Measurements from ENCODE around the gene CPTP. TPM values are rescaled to one million over a fixed set of nuclear protein-coding genes. Genes with fewer than 3 reads are reported as not detected.
"Not testable (repeated sequence)": the region's sequence is repeated elsewhere in the genome, so short reads cannot be mapped to it uniquely, and the experiment has no call there.

The CPTP gene
- total RNA-seq, 1 experiment from 2014 or later, result 16.8 TPM

DNA sequence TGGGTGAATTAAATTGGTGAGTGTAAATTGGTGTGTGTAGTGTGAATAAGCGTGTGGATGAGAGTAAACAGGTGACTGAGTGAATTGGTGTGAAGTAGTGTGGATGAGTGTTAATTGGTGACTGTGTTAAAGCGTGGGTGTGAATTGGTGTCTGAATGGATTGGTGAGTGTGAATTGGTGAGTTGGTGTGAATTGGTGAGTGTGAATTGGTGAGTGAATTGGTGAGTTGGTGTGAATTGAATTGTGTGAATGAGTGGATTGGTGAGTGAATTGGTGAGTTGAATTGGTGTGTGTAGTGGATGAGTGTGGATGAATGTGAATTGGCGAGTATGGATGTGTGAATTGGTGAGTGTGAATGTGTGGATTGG is 42.1 kb downstream of the CPTP start:
- no peaks in the 10 kb centered on the region for H3K9me3 ChIP-seq
- H3K36me3 ChIP-seq (ENCODE audit: control insufficient read depth, insufficient read depth, low read length), result no peaks in the 10 kb centered on the region
- no peak overlapping the region for H3K4me3 Mint-ChIP-seq (ENCODE audit: unreplicated experiment)
- H3K4me1 Mint-ChIP-seq (ENCODE audit: low read depth, unreplicated experiment), result no peaks in the 10 kb centered on the region
- no peak for DNase-seq
- CTCF ChIA-PET, result no interaction called here
- H3K4me3 ChIP-seq (ENCODE audit: low read depth, low read length), result no peak overlapping the region
- H3K36me3 Mint-ChIP-seq (ENCODE audit: insufficient read depth, unreplicated experiment), result peaks cover 6% of the 10 kb centered on the region
- intact Hi-C loops (cut with micrococcal nuclease; ENCODE audit: unreplicated experiment), result no loop called here
- H3K27me3 Mint-ChIP-seq (ENCODE audit: insufficient read depth, unreplicated experiment), result no peaks in the 10 kb centered on the region
- no TSS peak for BruUV-seq (replicated peaks)
- POLR2A ChIA-PET, result no interaction called here
- H3K27ac Mint-ChIP-seq (ENCODE audit: unreplicated experiment), result no peak overlapping the region
- no peaks in the 10 kb centered on the region for H3K9me3 Mint-ChIP-seq (ENCODE audit: unreplicated experiment)
- TF ChIP-seq, protein P1, sequence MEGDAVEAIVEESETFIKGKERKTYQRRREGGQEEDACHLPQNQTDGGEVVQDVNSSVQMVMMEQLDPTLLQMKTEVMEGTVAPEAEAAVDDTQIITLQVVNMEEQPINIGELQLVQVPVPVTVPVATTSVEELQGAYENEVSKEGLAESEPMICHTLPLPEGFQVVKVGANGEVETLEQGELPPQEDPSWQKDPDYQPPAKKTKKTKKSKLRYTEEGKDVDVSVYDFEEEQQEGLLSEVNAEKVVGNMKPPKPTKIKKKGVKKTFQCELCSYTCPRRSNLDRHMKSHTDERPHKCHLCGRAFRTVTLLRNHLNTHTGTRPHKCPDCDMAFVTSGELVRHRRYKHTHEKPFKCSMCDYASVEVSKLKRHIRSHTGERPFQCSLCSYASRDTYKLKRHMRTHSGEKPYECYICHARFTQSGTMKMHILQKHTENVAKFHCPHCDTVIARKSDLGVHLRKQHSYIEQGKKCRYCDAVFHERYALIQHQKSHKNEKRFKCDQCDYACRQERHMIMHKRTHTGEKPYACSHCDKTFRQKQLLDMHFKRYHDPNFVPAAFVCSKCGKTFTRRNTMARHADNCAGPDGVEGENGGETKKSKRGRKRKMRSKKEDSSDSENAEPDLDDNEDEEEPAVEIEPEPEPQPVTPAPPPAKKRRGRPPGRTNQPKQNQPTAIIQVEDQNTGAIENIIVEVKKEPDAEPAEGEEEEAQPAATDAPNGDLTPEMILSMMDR (IDR thresholded peaks at IDR 0.05; ENCODE audit: insufficient read depth in 1 of 2, low read depth in 1 of 2, low read length in 1 of 2, severe bottlenecking in 1 of 2, unreplicated experiment in 1 of 2), result no peak
- no peaks in the 10 kb centered on the region for H3K27me3 ChIP-seq (replicated peaks; ENCODE audit: control insufficient read depth, insufficient read depth, low read length)
- no peaks in the 10 kb centered on the region for H3K4me1 ChIP-seq

DNA sequence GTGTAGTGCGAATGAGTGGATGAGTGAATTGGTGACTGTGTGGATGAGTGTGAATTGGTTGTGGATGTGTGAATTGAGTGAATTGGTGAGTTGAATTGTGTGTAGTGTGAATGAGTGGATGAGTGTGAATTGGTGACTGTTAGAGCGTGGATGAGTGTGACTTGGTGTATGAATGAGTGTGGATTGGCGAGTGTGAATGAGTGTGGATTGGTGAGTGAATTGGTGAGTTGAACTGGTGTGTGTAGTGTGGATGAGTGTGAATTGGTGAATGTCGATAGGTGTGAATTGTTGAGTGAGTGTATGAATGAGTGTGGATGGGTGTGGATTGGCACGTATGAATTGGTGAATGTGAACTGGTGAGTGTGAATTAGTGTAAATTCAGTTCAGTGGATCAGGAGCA is 42.7 kb downstream of the CPTP start:
- BruUV-seq (replicated peaks), result no TSS peak
- H3K27me3 ChIP-seq (replicated peaks; ENCODE audit: control insufficient read depth, insufficient read depth, low read length), result no peaks in the 10 kb centered on the region
- no peaks in the 10 kb centered on the region for H3K36me3 ChIP-seq (ENCODE audit: control insufficient read depth, insufficient read depth, low read length)
- no peak for DNase-seq
- H3K36me3 Mint-ChIP-seq (ENCODE audit: insufficient read depth, unreplicated experiment), result peaks cover 6% of the 10 kb centered on the region
- TF ChIP-seq, protein P1 (IDR thresholded peaks at IDR 0.05; ENCODE audit: insufficient read depth in 1 of 2, low read depth in 1 of 2, low read length in 1 of 2, severe bottlenecking in 1 of 2, unreplicated experiment in 1 of 2), result no peak
- no peak overlapping the region for H3K27ac Mint-ChIP-seq (ENCODE audit: unreplicated experiment)
- ChIA-PET POLR2A (no interaction called here), CTCF (no interaction called here)
- no peaks in the 10 kb centered on the region for H3K4me1 ChIP-seq
- no peak overlapping the region for H3K4me3 Mint-ChIP-seq (ENCODE audit: unreplicated experiment)
- no peak overlapping the region for H3K4me3 ChIP-seq (ENCODE audit: low read depth, low read length)
- no peaks in the 10 kb centered on the region for H3K9me3 Mint-ChIP-seq (ENCODE audit: unreplicated experiment)
- no peaks in the 10 kb centered on the region for H3K27me3 Mint-ChIP-seq (ENCODE audit: insufficient read depth, unreplicated experiment)
- intact Hi-C loops (cut with micrococcal nuclease; ENCODE audit: unreplicated experiment), result no loop called here
- H3K4me1 Mint-ChIP-seq (ENCODE audit: low read depth, unreplicated experiment), result no peaks in the 10 kb centered on the region
- no peaks in the 10 kb centered on the region for H3K9me3 ChIP-seq

DNA sequence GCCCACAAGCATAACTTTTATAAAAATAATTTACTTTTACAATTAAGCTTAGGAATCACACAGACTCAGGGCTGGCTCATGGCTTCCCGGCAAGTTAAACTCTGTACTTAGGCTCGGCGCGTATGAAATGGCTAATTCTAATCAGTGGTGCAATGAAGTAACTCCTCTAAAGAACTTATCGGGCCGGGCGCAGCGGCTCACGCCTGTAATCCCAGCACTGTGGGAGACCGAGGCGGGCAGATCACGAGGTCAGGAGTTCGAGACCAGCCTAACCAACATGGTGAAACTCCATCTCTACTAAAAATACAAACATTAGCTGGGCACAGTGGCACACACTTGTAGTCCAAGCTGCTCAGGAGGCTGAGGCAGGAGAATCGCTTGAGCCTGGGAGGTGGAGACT is 45.5 kb downstream of the CPTP start:
- H3K4me1 ChIP-seq; H3K4me3 ChIP-seq (ENCODE audit: low read depth, low read length); H3K9me3 ChIP-seq; H3K27ac Mint-ChIP-seq (ENCODE audit: unreplicated experiment); POLR2A ChIA-PET; BruUV-seq (replicated peaks); H3K4me1 Mint-ChIP-seq (ENCODE audit: low read depth, unreplicated experiment); intact Hi-C loops (cut with micrococcal nuclease; ENCODE audit: unreplicated experiment); H3K4me3 Mint-ChIP-seq (ENCODE audit: unreplicated experiment); H3K27me3 Mint-ChIP-seq (ENCODE audit: insufficient read depth, unreplicated experiment); H3K27me3 ChIP-seq (replicated peaks; ENCODE audit: control insufficient read depth, insufficient read depth, low read length); DNase-seq; H3K36me3 ChIP-seq (ENCODE audit: control insufficient read depth, insufficient read depth, low read length); H3K9me3 Mint-ChIP-seq (ENCODE audit: unreplicated experiment): not testable (repeated sequence)
- CTCF ChIA-PET, result interaction anchor here (0.7 kb wide), 1 partner anchor 428 kb away, joined by 3 read pairs; no protein-coding TSS in a partner anchor
- peaks cover 11% of the 10 kb centered on the region for H3K36me3 Mint-ChIP-seq (ENCODE audit: insufficient read depth, unreplicated experiment)

DNA sequence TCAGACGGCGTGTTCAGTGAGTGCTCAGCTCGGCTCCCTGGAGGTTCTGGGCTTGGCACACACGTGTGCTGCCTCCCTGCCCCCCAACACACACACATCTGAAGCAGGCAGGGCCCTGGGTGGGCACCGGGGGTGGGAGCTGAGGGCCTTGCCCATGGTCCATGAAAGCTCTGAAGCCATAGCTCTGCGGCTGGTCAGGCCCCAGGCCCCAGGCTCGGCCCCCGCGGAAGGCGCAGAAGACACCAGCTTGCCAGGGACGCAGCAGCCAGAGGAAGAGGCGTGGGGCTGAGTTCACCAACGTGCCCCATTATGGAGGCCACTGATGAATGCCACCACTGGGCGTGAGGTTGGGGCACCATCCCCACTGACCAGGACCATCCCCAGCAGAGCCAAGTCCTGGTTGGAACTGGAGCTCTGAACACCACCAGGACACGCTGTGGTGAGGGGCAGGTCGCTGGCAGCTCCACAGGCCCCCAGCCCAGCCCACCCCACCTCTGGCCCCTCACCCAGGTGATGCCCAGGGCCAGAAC is 46.2 kb downstream of the CPTP start:
- no peaks in the 10 kb centered on the region for H3K9me3 ChIP-seq
- Mint-ChIP-seq H3K36me3 (ENCODE audit: insufficient read depth, unreplicated experiment) (peaks cover 16% of the 10 kb centered on the region), H3K4me3 (ENCODE audit: unreplicated experiment) (no peak overlapping the region), H3K4me1 (ENCODE audit: low read depth, unreplicated experiment) (no peaks in the 10 kb centered on the region), H3K27me3 (ENCODE audit: insufficient read depth, unreplicated experiment) (no peaks in the 10 kb centered on the region), H3K27ac (ENCODE audit: unreplicated experiment) (no peak overlapping the region), H3K9me3 (ENCODE audit: unreplicated experiment) (no peaks in the 10 kb centered on the region)
- TF ChIP-seq, protein P1 (IDR thresholded peaks at IDR 0.05; ENCODE audit: insufficient read depth in 1 of 2, low read depth in 1 of 2, low read length in 1 of 2, severe bottlenecking in 1 of 2, unreplicated experiment in 1 of 2), result no peak
- BruUV-seq (replicated peaks), result no TSS peak
- POLR2A ChIA-PET, result no interaction called here
- intact Hi-C loops (cut with micrococcal nuclease; ENCODE audit: unreplicated experiment), result no loop called here
- DNase-seq, result no peak
- no peak overlapping the region for H3K4me3 ChIP-seq (ENCODE audit: low read depth, low read length)
- peaks cover 6% of the 10 kb centered on the region for H3K4me1 ChIP-seq
- no peaks in the 10 kb centered on the region for H3K36me3 ChIP-seq (ENCODE audit: control insufficient read depth, insufficient read depth, low read length)
- no peaks in the 10 kb centered on the region for H3K27me3 ChIP-seq (replicated peaks; ENCODE audit: control insufficient read depth, insufficient read depth, low read length)
- CTCF ChIA-PET, result interaction anchor here (0.7 kb wide), 1 partner anchor 429 kb away, joined by 3 read pairs; no protein-coding TSS in a partner anchor
